DMS53 treated with DMSO at 0.1 percent for 48 hours (cell line): ENCODE data around the gene ENTPD2.

Experiments
- DNase-seq: peaks from one replicate; lab custom pipeline; 2025; ENCODE audit not compliant: unreplicated experiment; lab: John Stamatoyannopoulos, UW

ENTPD2 gene

DNA sequence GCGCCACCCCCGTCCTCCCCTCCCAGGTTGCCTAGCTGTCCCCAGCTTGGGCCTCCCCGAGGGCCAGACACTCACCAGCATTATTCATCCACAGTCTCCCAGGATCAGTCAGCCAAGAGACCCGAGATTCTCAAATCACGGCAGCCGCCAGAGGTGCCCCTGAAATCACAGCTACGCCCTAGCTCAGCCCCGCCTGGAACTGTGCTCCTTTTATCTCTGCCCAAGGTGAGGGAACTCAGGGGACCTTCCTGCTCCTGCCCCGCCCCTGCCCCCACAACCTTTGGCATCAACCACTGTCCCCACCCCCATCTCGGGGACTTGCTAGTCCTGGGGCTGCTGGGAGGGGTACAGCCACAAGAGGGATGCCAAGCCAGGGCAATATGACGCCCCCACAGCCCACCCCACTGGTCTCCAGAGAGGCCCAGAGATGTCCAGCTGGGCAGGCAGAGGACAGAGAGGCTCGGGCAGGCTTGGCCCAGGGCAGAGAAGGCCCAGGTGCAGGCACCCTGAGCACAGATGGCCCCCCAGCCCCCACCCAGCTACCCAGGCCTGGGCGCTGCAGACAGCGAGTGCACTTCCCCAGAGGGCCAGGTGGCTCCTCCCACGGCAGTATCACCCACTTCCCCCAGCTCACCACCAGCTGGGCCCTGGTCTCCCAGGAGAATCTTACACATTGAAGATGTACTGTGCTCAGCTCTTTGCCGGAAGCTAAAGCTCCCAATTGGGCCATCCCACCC lies 21.8 kb downstream of the ENTPD2 start, which contains the start of gene FUT7:
Gene FUT7, minus strand, starts transcription at position 185 of the 737 bp plus-strand sequence. Its CDS starts 97 bp downstream, at position 88.
- DNase-seq: no peak

DNA sequence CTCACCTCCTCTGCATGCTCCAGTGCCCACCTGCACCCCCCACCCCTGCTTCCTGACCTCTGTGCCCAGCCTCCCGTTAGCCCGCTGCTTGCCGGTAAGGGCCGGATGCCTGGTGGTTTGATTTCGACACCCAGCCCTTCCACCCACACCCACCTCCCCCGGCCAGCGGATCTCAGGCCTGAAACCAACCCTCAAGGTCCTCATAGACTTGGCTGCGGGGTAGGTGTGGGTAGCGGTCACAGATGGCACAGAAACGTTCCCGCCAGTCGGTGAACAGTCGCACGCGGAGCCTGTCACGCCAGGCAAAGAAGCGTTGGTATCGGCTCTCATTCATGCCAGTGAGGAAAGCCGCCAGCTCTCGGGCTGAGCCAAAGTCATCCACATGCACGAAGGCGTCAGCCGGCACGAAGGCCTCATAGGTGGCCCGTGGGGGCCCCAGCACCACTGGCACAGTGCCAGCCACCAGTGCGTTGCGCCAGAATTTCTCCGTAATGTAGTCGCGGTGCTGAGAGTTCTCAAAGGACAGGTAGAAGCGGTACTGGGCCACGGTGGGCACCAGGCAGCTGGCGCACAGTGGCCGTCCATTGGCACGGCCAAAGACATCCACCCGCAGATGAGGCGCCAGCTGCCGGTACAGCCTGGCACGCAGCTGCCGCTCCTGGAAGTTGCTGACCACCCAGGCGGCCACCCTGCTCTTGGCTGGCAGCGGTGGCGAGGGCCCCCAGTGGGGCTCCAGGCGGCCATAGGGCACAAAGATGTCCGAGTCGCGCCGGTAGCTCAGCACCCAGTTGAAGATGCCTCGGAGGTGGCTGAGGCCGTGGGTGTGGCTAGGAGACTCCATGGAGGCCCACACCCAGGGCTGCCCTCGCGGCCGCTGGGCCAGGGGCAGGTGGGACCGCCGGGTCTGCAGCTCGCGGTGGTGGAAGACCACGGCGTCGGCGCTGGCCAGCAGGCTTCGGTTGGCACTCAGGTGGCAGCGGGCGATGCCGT lies 23.0 kb downstream of the ENTPD2 start:
- no peak for DNase-seq

DNA sequence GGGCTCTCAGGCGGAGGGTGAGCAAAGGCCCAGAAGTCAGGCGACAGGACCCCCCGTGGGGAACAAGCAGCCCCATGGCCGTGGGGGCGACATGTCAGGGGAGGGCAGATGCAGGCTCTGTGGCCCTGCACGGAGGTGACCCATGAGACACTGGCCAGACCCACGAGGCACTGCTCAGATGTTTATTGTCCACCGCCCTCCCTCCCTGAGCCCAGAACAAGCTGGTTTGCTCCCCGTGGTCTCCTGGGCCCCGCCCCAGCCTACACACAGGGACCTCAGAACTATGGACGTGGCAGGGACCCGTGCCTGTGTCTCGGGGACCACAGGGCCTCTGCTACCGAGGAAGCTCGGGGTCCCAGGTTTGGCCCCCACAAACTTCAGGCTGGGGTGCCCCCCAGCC lies 23.9 kb downstream of the ENTPD2 start:
- no peak for DNase-seq

DNA sequence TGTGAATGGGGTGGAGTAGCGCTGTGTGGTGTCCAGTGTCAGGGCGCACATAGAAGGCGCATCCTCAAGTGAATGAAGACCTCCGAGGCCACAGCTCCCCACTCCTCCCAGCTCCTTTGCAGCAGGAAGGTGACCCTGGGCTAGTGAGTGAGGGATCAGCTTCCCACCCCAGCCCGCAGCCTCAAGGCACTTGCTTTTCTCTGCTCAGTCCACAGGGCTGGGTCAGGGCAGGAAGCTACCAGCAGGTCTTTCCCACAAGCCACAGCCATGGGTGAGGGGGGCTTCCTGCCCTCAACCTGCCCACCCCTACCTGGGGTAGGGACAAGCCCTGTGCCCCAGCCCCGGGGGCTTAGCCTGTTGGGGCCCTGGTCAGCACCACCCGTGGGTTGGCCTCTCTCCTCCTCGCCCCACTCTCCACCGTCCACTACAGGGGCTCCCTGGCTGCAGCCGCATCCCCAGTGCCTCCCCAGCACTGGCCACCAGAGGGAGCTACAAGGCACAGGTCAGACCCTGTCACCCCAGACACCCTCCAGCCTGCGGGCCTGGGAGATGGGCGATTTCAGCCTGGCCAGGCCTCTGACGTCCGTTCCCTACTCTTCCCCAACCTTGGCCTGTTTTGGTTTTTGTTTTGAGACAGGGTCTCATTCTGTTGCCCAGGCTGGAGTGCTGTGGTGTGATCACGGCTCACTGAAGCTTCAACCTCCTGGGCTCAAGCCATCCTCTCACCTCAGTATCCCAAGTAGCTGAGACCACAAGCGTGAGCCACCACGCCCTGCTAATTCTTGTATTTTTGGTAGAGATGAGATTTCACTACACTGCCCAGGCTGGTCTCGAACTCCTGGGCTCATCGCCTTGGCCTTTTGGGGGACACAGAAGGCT lies 24.6 kb downstream of the ENTPD2 start:
- DNase-seq: peak; percentile 36

DNA sequence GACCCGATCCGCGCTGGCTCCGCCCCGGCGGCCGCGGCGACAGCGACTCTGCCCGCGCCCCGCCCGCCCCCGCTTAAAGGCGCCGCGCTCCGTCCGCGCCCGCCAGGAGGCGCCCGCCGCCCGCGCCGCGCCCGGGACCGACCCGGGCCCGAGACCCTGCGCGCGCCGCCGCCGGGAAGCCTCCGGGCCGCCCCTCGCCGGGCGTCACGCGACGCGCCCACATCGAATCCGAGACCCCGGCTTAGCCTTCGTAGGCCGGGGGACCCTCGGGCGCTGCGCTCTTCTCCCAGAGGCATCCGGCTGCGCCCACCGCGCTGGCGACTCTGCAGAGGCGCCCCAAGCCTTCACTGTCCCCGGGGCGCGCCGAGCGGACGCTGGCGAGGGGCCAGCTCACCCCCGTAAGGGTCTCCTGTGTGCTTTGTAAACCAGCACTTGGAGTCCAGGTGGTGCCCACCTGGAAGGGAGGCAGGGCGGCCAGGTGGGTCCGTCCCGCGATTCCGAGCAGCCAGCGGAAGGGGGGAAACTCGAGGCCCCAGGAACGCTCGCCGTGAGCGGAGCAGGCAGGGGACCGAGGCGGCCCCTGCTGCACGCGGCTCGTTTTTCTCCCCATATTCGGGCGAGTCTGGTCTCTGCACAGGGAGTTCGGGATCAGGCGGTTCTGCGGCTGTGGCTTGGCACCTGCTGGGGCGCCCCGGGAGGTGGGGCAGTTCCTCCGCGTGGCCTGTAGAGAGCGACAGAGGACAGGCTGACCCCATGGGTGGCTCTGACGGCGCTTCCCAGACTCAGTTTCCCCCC lies 25.4 kb downstream of the ENTPD2 start:
- DNase-seq: peak; percentile 76

DNA sequence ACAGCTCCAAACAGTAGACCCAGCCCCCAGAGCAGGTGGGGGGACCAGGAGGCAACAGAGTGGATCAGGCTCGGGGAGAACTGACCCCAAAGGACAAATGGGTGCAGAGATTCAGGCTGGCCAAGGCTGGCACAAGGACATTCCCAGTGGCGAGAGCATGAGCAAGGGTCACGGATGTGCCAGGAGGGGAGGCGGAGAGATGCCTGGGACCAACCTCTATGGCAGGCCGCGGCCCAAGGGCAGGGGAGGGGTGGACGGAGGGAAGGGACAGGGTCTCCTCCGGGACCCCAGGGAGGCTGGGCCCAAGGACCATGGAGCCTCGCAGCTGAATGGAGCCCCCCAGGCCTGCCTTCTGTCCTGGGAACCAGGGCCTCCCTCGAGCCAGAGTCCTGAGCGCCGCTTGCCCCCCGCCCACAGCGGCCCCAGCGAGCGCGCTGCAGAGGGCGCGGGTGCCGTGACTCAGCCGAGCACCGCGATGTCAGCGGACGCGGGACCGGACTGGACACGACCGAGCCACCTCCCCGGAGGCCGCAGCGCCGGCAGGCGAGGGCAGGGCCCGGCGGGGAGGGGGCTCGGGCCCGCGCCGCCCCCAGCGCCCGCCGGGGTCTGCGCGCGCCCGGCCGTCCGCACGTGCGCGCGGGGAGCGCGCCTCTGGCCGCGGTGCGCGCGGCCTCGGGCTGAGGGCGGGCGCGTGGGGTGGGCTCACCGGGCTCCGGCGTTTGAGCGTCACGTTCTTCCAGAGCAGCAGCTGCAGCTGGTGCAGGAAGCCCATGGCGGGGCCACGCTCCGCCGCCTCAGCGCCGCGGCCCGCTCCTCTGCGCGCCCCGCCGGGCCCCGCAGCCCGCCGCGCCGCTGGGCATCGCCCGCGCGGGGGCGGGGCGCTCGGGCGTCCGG lies 26.2 kb downstream of the ENTPD2 start, which contains the start of gene ABCA2:
Gene ABCA2, minus strand, starts transcription at position 869 of the 894 bp plus-strand sequence. Its CDS starts 97 bp downstream, at position 772.
- no peak for DNase-seq

DNA sequence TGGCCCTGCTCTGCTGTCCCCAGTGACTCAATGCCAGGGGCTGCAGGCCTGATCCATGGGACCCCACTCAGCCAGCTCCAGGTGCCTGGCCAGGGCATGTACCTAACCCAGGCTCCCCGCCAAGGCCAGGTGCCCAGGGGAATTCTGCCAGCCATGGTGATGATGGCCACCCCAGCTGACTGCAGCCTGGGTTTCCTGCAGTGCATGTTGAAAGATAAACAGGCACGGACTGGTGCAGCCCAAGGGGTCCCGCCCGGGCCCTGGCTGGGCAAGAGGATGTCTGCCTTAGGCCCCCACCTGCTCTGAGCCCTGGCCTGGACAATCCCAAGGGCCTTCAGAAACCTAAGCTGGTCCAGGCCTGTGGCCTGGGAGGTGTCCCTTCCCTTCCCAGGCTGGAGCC lies 27.0 kb downstream of the ENTPD2 start:
- no peak for DNase-seq

DNA sequence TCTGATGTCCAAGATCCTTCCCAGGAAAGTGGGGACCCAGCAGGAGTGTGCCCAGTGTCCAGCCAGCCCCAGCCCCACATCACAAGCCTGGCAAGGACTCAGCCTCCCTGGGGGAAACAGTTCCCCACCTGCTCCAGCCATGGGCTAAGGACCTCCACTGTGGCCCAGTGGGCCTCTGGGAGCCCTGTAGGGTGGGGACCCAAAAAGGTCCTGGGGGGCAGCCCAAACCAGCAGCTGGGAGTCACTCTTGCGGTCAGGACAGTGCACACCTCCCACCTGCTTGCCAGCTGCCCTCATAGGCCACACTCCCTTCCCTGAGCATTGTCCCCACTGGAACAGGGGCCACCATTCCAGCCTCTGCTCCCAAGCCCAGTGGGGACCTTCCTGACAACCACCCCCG lies 27.5 kb downstream of the ENTPD2 start:
- no peak for DNase-seq

DNA sequence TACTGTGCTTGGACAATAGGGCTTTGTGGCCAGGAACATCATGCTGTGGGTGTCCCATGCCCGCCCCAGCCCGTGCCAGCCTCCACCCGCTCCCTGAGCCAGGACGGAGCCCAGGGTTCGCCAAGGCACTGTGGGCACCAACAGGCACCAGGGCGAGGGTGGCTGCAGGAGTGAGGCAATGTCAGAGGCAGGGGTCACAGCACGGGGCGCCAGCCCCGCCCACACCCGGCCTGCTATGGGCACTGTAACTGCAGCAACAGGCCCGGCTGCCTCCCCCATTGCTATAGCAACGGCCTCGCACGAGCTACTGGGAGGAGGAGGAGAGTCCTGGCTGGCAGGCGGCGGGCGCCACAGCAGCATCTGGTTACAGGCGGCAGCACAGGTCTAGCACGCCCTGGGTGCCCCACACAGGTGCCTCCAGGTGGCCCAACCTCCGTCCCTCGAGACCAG lies 28.3 kb downstream of the ENTPD2 start:
- peak; percentile 82 for DNase-seq

DNA sequence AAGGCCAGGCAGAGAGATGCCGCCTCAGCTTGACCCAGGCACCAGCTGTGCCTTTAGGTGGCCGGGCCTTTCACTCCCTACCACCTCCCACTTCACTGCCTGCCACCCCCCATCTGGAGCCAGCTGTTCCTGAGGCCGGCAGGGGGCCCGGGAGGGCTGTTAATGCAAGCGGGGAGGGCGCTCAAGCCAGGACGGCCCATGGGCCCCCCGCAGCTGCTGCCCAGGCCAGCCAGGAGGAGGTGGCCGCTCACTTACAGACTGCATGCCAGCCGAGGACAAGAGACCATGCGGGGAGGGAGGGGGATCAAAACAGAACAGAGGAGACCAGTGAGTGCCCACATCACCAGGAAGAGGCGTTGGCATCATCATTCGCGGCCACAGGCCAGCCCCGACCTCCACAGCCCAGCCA lies 30.3 kb downstream of the ENTPD2 start:
- DNase-seq: no peak

DNA sequence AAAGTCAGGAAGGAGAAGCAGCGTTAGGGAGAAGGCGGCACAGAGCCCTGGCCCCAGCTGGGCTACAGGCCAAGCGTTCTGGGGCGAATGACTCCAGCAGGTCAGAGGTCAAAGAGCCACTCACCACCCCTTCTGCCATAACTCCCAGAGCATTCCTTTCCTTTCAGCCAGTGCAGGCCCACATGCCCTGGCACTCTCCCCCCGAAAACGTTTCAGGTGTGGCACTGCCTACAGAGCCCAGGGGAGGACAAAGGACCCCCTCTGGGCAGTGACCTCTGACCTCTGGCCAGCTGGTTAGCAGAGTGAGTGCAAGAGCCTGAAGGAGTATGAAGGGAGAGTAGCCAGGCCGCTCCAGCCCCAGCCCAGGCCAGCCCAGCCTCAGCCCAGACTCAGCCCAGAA lies 30.7 kb downstream of the ENTPD2 start:
- no peak for DNase-seq

DNA sequence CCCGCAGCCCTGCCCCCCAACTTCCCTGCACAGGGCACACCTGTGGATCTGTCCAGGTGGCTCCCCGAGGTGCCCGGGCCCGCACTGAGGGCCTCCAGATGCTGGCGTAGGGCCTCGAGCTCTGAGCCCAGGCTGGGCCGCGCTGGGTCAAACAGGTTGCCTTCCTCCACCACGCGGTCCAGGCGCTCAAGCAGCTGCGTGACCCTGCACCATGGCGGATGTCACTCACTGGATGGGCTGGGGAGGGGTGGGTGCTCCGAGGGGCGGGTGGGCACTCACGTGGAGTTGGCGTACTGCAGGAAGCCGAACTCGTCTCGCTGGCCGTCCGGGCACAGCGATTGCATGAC lies 31.2 kb downstream of the ENTPD2 start:
- no peak for DNase-seq

DNA sequence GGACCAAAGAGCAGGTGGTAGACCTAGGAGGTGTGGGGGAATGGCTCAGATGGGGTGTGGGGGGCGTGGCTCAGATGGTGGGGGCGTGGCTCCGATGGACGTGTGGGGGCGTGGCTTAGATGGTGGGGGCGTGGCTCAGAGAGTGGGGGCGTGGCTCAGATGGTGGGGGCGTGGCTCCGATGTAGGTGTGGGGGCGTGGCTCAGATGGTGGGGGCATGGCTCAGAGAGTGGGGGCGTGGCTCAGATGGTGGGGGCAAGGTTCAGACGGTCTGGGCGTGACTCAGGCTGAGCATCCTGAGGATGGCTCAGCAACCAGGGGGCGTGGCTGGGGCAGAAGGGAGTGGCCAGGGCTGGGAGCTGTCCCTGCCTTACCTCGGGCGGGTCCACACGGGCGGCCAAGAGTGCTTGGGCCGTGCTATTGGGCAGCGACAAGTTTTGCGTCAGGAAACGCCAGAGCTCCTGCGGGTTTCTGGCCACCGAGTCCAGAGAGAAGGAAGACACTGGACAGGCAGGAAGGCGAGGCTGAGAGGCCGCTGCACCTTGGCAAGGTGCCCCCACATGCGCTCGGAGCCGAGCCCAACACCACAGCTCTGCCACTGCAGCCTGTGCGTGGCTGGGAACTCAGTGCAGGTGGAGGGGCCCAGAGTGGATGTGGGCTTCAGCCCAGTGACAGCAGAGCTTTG lies 31.7 kb downstream of the ENTPD2 start:
- no peak for DNase-seq

DNA sequence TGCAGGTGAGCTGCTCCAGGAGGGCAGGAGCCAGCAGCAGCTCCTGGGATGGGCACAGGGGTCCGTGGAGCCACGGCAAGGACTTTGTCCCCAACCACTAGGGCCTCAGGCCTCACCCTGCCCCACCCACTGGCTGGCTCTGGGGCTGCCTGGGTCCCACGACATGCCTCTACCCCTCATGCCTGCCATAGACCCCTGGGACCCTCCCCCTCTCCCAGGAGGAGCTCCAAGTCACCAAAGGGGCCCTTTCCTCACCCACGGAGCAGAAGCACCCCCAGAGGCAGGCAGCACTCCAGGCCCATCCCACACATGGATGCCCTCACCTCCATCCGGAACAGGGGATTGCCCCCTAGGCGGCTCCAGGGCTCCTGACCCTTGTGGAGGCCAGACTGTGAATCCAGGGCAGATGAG lies 32.3 kb downstream of the ENTPD2 start:
- no peak for DNase-seq

DNA sequence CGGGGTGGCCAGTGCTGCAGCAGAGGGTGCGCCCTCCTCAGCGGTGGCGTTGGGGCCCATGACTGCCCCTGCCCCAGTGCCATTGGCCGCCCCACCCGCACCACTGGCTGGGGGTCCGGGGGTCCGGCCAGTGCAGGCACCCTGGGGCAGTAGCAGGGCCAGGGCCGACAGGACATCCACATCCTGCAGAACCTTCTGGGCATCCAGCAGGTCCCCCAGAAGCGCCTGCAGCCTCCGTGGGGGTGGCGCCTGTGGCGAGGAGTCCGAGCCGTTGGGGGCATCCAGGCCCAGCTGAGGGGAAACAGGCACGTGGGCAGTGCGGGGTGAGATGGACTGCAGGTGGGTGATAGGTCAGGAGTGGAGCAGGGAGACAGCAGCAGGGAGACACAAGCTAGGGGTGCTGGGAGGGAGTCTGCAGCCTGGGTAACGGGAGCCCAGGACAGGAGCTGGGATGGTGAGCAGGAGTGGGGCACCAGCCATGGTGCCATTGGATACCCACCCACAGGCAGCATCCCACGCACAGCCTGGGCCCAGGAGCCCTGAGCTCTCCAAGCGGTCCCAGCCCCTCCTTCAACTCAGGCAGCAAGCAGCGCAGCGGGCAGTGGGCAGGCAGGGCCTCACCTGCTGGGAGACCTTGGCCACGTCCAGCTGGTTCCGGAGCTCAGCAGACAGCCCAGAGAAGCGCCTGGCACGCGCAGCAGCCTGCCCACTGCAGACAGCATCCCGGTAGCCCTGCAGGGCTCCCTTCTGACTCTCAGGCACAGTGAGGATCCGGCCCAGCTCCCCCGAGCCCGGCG lies 32.9 kb downstream of the ENTPD2 start:
- DNase-seq: no peak

DNA sequence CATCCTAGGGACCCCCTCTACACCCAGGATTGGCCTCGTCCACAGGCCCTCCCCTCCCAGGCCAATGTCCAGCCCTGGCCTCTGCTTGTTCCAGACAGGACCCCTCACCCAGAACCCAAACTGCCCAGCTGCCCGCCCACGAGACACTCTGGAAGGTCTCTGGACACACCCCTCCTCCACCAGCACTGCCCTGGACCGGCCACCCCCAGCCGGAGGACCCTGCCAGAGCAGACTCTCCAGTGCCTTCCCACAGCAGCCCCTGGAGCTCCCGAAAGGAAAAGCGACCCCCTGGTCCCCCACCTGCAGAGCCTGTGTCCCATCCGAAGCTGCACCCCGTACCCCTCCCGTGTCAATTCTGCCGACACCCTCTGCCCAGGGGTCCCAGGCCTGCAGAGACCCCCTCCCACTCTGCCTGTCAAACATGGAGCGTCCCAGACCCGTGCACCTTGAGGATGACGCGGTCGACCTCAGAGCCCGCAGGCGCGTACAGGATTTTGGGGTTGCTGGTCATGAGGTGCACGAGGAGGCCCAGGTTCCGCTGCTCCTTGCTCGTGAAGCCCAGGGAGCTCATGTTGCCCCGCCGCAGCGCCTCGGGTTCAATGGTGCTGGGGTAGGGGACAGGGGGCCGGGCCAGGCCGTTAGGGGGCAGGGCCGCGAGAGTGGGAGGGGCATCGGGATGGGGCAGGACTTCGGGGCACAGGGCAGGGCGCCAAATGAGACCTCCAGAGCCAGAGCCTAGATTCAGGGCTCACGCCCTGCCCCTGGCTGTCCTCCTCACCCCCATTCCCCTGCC lies 33.8 kb downstream of the ENTPD2 start:
- DNase-seq: no peak
